PC-3 (cell line): ENCODE results near the gene RAB40C. TPM values are rescaled to one million over a fixed set of nuclear protein-coding genes. Genes with fewer than 3 reads are reported as not detected.

Experiments
- ATAC-seq: fragments of 200-7000 bp; cut with Tn5 transposase; 2 replicates; pipeline ENCODE4 v1.9.1; 2020; ENCODE audit warnings: mild to moderate bottlenecking, moderate library complexity
- BruUV-seq: library from RNA; stranded (reverse); fragments of 400-500 nt; replicated peaks from 2 replicates; lab custom pipeline; 2021; lab: Mats Ljungman, UMichigan
- CTCF ChIA-PET: fragments of 300-600 bp; sonication (Branson Sonifier 250); formaldehyde crosslinking; loops from one replicate; lab custom pipeline; 2022; ENCODE audit warnings: antibody characterized with exemption; lab: Charles Lee
- POLR2A ChIA-PET: fragments of 300-600 bp; sonication (Branson Sonifier 250); formaldehyde crosslinking; loops from one replicate; lab custom pipeline; 2022; ENCODE audit warnings: antibody characterized with exemption; ENCODE audit not compliant: unreplicated experiment; lab: Charles Lee
- DNase-seq: peaks from one replicate; pipeline ENCODE4 v3.0.0-alpha.2; 2015
- H2AFZ ChIP-seq: fragments of 300-600 bp; sonication (generic); 2 replicates; pipeline ENCODE4 v1.6.0; 2016; ENCODE audit warnings: antibody characterized with exemption, low read length
- H3F3A ChIP-seq: fragments of 300-600 bp; sonication (generic); one replicate; pipeline ENCODE4 v1.6.0; 2017; ENCODE audit warnings: antibody characterized with exemption, low read length, control low read depth, mild to moderate bottlenecking; ENCODE audit not compliant: unreplicated experiment
- H3K27ac ChIP-seq: fragments of 300-600 bp; sonication (generic); 2 replicates; pipeline ENCODE4 v1.5.1; 2016; ENCODE audit warnings: mild to moderate bottlenecking, low read length
- H3K27me3 ChIP-seq: fragments of 300-600 bp; sonication (generic); 2 replicates; pipeline ENCODE4 v1.6.1; 2016; ENCODE audit warnings: low read length, mixed read lengths
- H3K36me3 ChIP-seq: fragments of 300-600 bp; sonication (generic); 2 replicates; pipeline ENCODE4 v1.6.1; 2016; ENCODE audit warnings: low read depth, mixed run types, low read length, mixed read lengths
- H3K4me1 ChIP-seq: fragments of 300-600 bp; sonication (generic); 2 replicates; pipeline ENCODE4 v1.5.1; 2016; ENCODE audit warnings: low read length; ENCODE audit not compliant: insufficient read depth
- H3K4me2 ChIP-seq: fragments of 300-600 bp; sonication (generic); 2 replicates; pipeline ENCODE4 v1.6.0; 2016; ENCODE audit warnings: low read length
- H3K4me3 ChIP-seq: fragments of 300-600 bp; sonication (generic); 2 replicates; pipeline ENCODE4 v1.5.1; 2016; ENCODE audit warnings: mild to moderate bottlenecking, low read length, mixed read lengths
- H3K79me2 ChIP-seq: fragments of 300-600 bp; sonication (generic); 2 replicates; pipeline ENCODE4 v1.6.1; 2017; ENCODE audit warnings: low read length, mixed read lengths
- H3K9ac ChIP-seq: fragments of 300-600 bp; sonication (generic); 2 replicates; pipeline ENCODE4 v1.6.0; 2016; ENCODE audit warnings: mild to moderate bottlenecking, low read length
- H3K9me2 ChIP-seq: fragments of 300-600 bp; sonication (generic); replicated peaks from 2 replicates; pipeline ENCODE4 v1.6.1; 2016; ENCODE audit warnings: mixed run types, low read length, mixed read lengths
- H3K9me3 ChIP-seq: fragments of 300-600 bp; sonication (generic); 2 replicates; pipeline ENCODE4 v1.6.1; 2016; ENCODE audit warnings: low read length, mixed read lengths
- H4K20me1 ChIP-seq: fragments of 300-600 bp; sonication (generic); 2 replicates; pipeline ENCODE4 v1.6.1; 2016; ENCODE audit warnings: low read length, mixed read lengths
- EZH2 ChIP-seq: fragments of 300-600 bp; sonication (generic); IDR thresholded peaks from one replicate; pipeline ENCODE4 v1.6.1; 2017; ENCODE audit warnings: antibody characterized with exemption, mild to moderate bottlenecking, low read length; ENCODE audit not compliant: unreplicated experiment
- EZH2phosphoT487 ChIP-seq: fragments of 300-600 bp; sonication (generic); IDR thresholded peaks from 2 replicates; pipeline ENCODE4 v1.6.1; 2018; ENCODE audit warnings: mild to moderate bottlenecking, antibody characterized with exemption, low read length, borderline replicate concordance
- intact Hi-C: fragments of 100-400 bp; cut with micrococcal nuclease; formaldehyde crosslinking; loops from 2 replicates; pipeline ENCODE4 v1.9.0; 2023
- total RNA-seq: library from RNA; depleted of rRNA; stranded (reverse); fragments of >200 nt; gene quantifications from 2 replicates; pipeline ENCODE4 v1.2.3, GENCODE V29; 2014
- TF ChIP-seq, protein P1 (sequence below): fragments of 300-600 bp; sonication (generic); conservative IDR thresholded peaks from 2 replicates; pipeline ENCODE4 v1.5.1; 2017; ENCODE audit warnings: antibody characterized with exemption, low read depth, mild to moderate bottlenecking, low read length

RAB40C gene
- total RNA-seq, 1 experiment from 2014 or later = 19.5 TPM

DNA sequence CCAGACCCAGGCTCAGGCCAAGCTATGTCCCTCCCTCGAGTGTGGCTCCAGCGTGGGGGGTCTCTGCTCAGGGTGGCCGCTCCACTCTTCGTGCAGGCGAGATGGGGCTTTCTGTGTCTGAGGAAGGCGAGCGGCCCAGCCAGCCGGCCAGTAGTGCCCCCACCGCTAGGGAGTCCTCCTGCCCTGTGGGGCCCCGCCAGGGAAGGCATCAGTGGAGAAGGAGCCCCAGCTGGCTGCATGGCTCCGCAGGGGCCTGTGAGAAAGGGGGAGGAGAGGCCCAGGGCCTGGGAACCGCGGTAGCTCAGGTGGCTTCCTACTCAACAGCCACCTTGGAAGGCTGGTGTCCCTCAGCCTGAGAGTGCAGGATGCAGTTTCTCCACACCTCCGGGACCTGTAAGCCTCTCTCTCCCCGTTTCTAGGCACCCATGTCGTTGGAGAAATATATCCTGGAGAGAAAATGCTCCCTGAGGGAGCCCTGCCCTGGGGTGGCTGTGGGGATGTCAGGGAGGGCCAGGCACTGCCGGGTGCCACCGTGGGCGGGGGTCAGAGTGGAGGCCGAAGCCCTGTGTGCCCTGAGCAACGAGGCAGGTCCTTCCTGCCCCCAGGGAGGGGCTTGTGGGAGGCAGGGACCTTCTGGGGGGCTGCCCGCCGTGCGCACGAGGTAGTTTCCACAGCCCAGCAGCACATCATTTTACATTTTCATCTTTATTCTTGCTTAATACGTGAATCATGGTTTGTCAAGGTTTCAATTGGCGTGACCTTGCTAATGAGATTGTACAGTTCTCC is 16.8 kb upstream of the RAB40C start:
- no peak for DNase-seq
- Histone ChIP-seq H3K4me3 (no peak overlapping the region), H3K9ac (no peak overlapping the region), H4K20me1 (no peaks in the 10 kb centered on the region), H3K4me1 (peaks cover 6% of the 10 kb centered on the region; the same call in 1 of the 2 replicates), H3K4me2 (no peak overlapping the region), H3K27me3 (no peaks in the 10 kb centered on the region), H3K9me3 (no peaks in the 10 kb centered on the region), H2AFZ (no peak overlapping the region), H3K9me2 (no peaks in the 10 kb centered on the region), H3K79me2 (peaks cover 12% of the 10 kb centered on the region), H3K36me3 (no peaks in the 10 kb centered on the region), H3F3A (no peaks in the 10 kb centered on the region), H3K27ac (no peak overlapping the region)
- TF ChIP-seq EZH2 (no peak), EZH2phosphoT487 (no peak)
- TF ChIP-seq, protein P1, sequence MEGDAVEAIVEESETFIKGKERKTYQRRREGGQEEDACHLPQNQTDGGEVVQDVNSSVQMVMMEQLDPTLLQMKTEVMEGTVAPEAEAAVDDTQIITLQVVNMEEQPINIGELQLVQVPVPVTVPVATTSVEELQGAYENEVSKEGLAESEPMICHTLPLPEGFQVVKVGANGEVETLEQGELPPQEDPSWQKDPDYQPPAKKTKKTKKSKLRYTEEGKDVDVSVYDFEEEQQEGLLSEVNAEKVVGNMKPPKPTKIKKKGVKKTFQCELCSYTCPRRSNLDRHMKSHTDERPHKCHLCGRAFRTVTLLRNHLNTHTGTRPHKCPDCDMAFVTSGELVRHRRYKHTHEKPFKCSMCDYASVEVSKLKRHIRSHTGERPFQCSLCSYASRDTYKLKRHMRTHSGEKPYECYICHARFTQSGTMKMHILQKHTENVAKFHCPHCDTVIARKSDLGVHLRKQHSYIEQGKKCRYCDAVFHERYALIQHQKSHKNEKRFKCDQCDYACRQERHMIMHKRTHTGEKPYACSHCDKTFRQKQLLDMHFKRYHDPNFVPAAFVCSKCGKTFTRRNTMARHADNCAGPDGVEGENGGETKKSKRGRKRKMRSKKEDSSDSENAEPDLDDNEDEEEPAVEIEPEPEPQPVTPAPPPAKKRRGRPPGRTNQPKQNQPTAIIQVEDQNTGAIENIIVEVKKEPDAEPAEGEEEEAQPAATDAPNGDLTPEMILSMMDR = no peak
- intact Hi-C loops = no loop called here
- ChIA-PET POLR2A (no interaction called here), CTCF (no interaction called here)
- no peak for ATAC-seq
- BruUV-seq = no TSS peak

DNA sequence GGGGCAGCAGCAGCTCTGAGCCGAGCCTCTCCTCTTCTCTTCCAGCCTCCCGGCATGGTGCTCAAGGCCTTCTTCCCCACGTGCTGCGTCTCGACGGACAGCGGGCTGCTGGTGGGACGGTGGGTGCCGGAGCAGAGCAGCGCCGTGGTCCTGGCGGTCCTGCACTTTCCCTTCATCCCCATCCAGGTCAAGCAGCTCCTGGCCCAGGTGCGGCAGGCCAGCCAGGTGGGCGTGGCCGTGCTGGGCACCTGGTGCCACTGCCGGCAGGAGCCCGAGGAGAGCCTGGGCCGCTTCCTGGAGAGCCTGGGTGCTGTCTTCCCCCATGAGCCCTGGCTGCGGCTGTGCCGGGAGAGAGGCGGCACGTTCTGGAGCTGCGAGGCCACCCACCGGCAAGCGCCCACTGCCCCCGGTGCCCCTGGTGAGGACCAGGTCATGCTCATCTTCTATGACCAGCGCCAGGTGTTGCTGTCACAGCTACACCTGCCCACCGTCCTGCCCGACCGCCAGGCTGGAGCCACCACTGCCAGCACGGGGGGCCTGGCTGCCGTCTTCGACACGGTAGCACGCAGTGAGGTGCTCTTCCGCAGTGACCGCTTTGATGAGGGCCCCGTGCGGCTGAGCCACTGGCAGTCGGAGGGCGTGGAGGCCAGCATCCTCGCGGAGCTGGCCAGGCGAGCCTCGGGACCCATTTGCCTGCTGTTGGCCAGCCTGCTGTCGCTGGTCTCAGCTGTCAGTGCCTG is 15.7 kb upstream of the RAB40C start:
- no TSS peak for BruUV-seq
- ATAC-seq (no peak), DNase-seq (no peak)
- no peaks in the 10 kb centered on the region for H3K9me2 ChIP-seq
- H3K79me2 ChIP-seq = peaks cover 12% of the 10 kb centered on the region
- ChIA-PET POLR2A (no interaction called here), CTCF (no interaction called here)
- H2AFZ ChIP-seq = no peak overlapping the region
- H3K4me3 ChIP-seq = no peak overlapping the region
- no peaks in the 10 kb centered on the region for H3F3A ChIP-seq
- intact Hi-C loops = no loop called here
- TF ChIP-seq, protein P1 = no peak
- TF ChIP-seq EZH2phosphoT487 = no peak
- no peak for TF ChIP-seq EZH2
- H3K27ac ChIP-seq = no peak overlapping the region
- peaks cover 2% of the 10 kb centered on the region; the same call in 1 of the 2 replicates for H3K4me1 ChIP-seq
- H3K27me3 ChIP-seq = no peaks in the 10 kb centered on the region
- no peak overlapping the region for H3K4me2 ChIP-seq
- H3K9ac ChIP-seq = no peak overlapping the region
- no peaks in the 10 kb centered on the region for H3K9me3 ChIP-seq
- no peaks in the 10 kb centered on the region for H4K20me1 ChIP-seq
- no peaks in the 10 kb centered on the region for H3K36me3 ChIP-seq
